H9 (cell line): ENCODE data around the gene SF3A1. TPM values are rescaled to one million over a fixed set of nuclear protein-coding genes. Genes with fewer than 3 reads are reported as not detected.

Source experiments
- DNase-seq: peaks from one replicate; pipeline ENCODE4 v3.0.0-alpha.2; 2017
- H2AFZ ChIP-seq: one replicate; pipeline ENCODE4 v1.6.1; 2013; ENCODE audit warnings: mild to moderate bottlenecking, low read length, control low read depth, moderate library complexity
- H2AK5ac ChIP-seq: 2 replicates; pipeline ENCODE4 v1.6.1; 2013; ENCODE audit warnings: low read length, control low read depth, mixed read lengths; ENCODE audit not compliant: insufficient read length
- H2BK120ac ChIP-seq: one replicate; pipeline ENCODE4 v1.6.1; 2013; ENCODE audit warnings: low read depth, mild to moderate bottlenecking, low read length, control low read depth, inconsistent platforms; ENCODE audit not compliant: poor library complexity, severe bottlenecking
- H2BK12ac ChIP-seq: 2 replicates; pipeline ENCODE4 v1.6.1; 2013; ENCODE audit warnings: low read length, control low read depth, mixed read lengths, low read depth; ENCODE audit not compliant: insufficient read length
- H2BK15ac ChIP-seq: 2 replicates; pipeline ENCODE4 v1.6.1; 2013; ENCODE audit warnings: low read depth, low read length, control low read depth
- H2BK20ac ChIP-seq: one replicate; pipeline ENCODE4 v1.6.1; 2013; ENCODE audit warnings: low read depth, mild to moderate bottlenecking, low read length, control low read depth, inconsistent platforms; ENCODE audit not compliant: poor library complexity, severe bottlenecking
- H2BK5ac ChIP-seq: 2 replicates; pipeline ENCODE4 v1.6.1; 2013; ENCODE audit warnings: low read length, control low read depth, mixed read lengths; ENCODE audit not compliant: insufficient read length
- H3K14ac ChIP-seq: 2 replicates; pipeline ENCODE4 v1.6.1; 2013; ENCODE audit warnings: low read length, control low read depth; ENCODE audit not compliant: insufficient read depth
- H3K18ac ChIP-seq: 2 replicates; pipeline ENCODE4 v1.6.1; 2013; ENCODE audit warnings: low read depth, mild to moderate bottlenecking, mixed read lengths, low read length, control low read depth; ENCODE audit not compliant: insufficient read length
- H3K23ac ChIP-seq: 2 replicates; pipeline ENCODE4 v1.6.1; 2013; ENCODE audit warnings: low read length, control low read depth, mixed read lengths, low read depth; ENCODE audit not compliant: insufficient read length
- H3K23me2 ChIP-seq: 2 replicates; pipeline ENCODE4 v1.6.1; 2013; ENCODE audit warnings: low read depth, mild to moderate bottlenecking, mixed read lengths, low read length, control low read depth; ENCODE audit not compliant: insufficient read length, poor library complexity, severe bottlenecking
- H3K27ac ChIP-seq: 2 replicates; pipeline ENCODE4 v1.5.1; 2013; ENCODE audit warnings: low read length, control low read depth, mixed read lengths, low read depth; ENCODE audit not compliant: insufficient read length
- H3K27me3 ChIP-seq: 2 replicates; pipeline ENCODE4 v1.6.1; 2013; ENCODE audit warnings: low read length, control low read depth, inconsistent platforms; ENCODE audit not compliant: insufficient read depth
- H3K4ac ChIP-seq: 2 replicates; pipeline ENCODE4 v1.6.1; 2013; ENCODE audit warnings: low read depth, mild to moderate bottlenecking, control low read depth, inconsistent platforms, low read length, moderate library complexity
- H3K4me1 ChIP-seq: 2 replicates; pipeline ENCODE4 v1.6.1; 2013; ENCODE audit warnings: low read length, control low read depth, inconsistent platforms; ENCODE audit not compliant: insufficient read depth
- H3K4me2 ChIP-seq: 2 replicates; pipeline ENCODE4 v1.6.1; 2013; ENCODE audit warnings: low read length, control low read depth, mixed read lengths; ENCODE audit not compliant: insufficient read length, insufficient read depth
- H3K56ac ChIP-seq: 2 replicates; pipeline ENCODE4 v1.6.1; 2013; ENCODE audit warnings: low read depth, mild to moderate bottlenecking, mixed read lengths, low read length, control low read depth; ENCODE audit not compliant: insufficient read length
- H3K79me1 ChIP-seq: 2 replicates; pipeline ENCODE4 v1.6.1; 2013; ENCODE audit warnings: low read depth, mild to moderate bottlenecking, moderate library complexity, low read length, control low read depth, inconsistent platforms; ENCODE audit not compliant: insufficient read depth, poor library complexity, severe bottlenecking
- H3K79me2 ChIP-seq: 2 replicates; pipeline ENCODE4 v1.6.1; 2013; ENCODE audit warnings: low read length, control low read depth, inconsistent platforms; ENCODE audit not compliant: insufficient read depth
- H3K9ac ChIP-seq: 2 replicates; pipeline ENCODE4 v1.6.1; 2013; ENCODE audit warnings: low read length, control low read depth, mixed read lengths; ENCODE audit not compliant: insufficient read length; ENCODE audit errors: extremely low read depth
- H3K9me3 ChIP-seq: one replicate; pipeline ENCODE4 v1.6.1; 2013; ENCODE audit warnings: low read depth, low read length, inconsistent platforms; ENCODE audit not compliant: control insufficient read depth
- H3T11ph ChIP-seq: one replicate; pipeline ENCODE4 v1.6.1; 2013; ENCODE audit warnings: mild to moderate bottlenecking, low read length, control low read depth, inconsistent platforms
- H4K20me1 ChIP-seq: one replicate; pipeline ENCODE4 v1.6.1; 2013; ENCODE audit not compliant: control insufficient read depth, insufficient read length, insufficient read depth
- H4K5ac ChIP-seq: 2 replicates; pipeline ENCODE4 v1.6.1; 2013; ENCODE audit warnings: low read depth, mild to moderate bottlenecking, mixed read lengths, low read length, control low read depth; ENCODE audit not compliant: insufficient read length
- H4K8ac ChIP-seq: replicated peaks from 2 replicates; pipeline ENCODE4 v1.6.1; 2013; ENCODE audit warnings: low read length, control low read depth, mixed read lengths, low read depth; ENCODE audit not compliant: insufficient read length
- H4K91ac ChIP-seq: 2 replicates; pipeline ENCODE4 v1.6.1; 2013; ENCODE audit warnings: low read depth, mild to moderate bottlenecking, moderate library complexity, mixed read lengths, low read length, control low read depth; ENCODE audit not compliant: insufficient read length
- H3K27ac Mint-ChIP-seq, 3 experiments: 2 replicates in 2 of 3; 3 replicates in 1 of 3; pipeline ENCODE4 v1.8.0; 2020 to 2021; ENCODE audit warnings: mixed read lengths in 3 of 3, mild to moderate bottlenecking in 1 of 3, moderate library complexity in 1 of 3
- H3K27me3 Mint-ChIP-seq: 2 replicates; pipeline ENCODE4 v1.8.0; 2021; ENCODE audit warnings: low read depth, mild to moderate bottlenecking, moderate library complexity, mixed read lengths
- H3K36me3 Mint-ChIP-seq, 3 experiments: 2 replicates in 2 of 3; 3 replicates in 1 of 3; pipeline ENCODE4 v1.8.0; 2020 to 2021; ENCODE audit warnings: low read depth in 3 of 3, mixed read lengths in 3 of 3; ENCODE audit not compliant: insufficient read depth in 1 of 3
- H3K4me1 Mint-ChIP-seq, 2 experiments: 2 replicates each; pipeline ENCODE4 v1.8.0; 2020; ENCODE audit warnings: mixed read lengths in 2 of 2
- H3K4me3 Mint-ChIP-seq, 2 experiments: 2 replicates in 1 of 2; 3 replicates in 1 of 2; pipeline ENCODE4 v1.8.0; 2020 to 2021; ENCODE audit warnings: mild to moderate bottlenecking in 2 of 2, mixed read lengths in 2 of 2, moderate library complexity in 1 of 2
- H3K9me3 Mint-ChIP-seq, 2 experiments: 2 replicates in 1 of 2; 3 replicates in 1 of 2; pipeline ENCODE4 v1.8.0; 2020; ENCODE audit warnings: mild to moderate bottlenecking in 2 of 2, mixed read lengths in 2 of 2, moderate library complexity in 1 of 2
- WGBS: extraction: QIAGEN DNeasy Blood & Tissue Kit; methylation state at CpG from one replicate; pipeline ENCODE4 v1.1.7; 2013; ENCODE audit warnings: missing lambda C conversion rate, low lambda C conversion rate, mixed read lengths; ENCODE audit not compliant: insufficient read length; ENCODE audit errors: extremely low coverage; 5-methylcytosine and 5-hydroxymethylcytosine counted together
- total RNA-seq: library from RNA; stranded (reverse); gene quantifications from 2 replicates; pipeline ENCODE4 v1.2.1, GENCODE V29; 2021
- TF ChIP-seq, protein P1 (sequence below): fragments of 200-600 bp; sonication (generic); conservative IDR thresholded peaks from 3 replicates; pipeline ENCODE4 v1.8.0; 2021; ENCODE audit warnings: antibody characterized with exemption, mild to moderate bottlenecking

SF3A1 gene
- total RNA-seq, 1 experiment from 2014 or later: 225 TPM

DNA sequence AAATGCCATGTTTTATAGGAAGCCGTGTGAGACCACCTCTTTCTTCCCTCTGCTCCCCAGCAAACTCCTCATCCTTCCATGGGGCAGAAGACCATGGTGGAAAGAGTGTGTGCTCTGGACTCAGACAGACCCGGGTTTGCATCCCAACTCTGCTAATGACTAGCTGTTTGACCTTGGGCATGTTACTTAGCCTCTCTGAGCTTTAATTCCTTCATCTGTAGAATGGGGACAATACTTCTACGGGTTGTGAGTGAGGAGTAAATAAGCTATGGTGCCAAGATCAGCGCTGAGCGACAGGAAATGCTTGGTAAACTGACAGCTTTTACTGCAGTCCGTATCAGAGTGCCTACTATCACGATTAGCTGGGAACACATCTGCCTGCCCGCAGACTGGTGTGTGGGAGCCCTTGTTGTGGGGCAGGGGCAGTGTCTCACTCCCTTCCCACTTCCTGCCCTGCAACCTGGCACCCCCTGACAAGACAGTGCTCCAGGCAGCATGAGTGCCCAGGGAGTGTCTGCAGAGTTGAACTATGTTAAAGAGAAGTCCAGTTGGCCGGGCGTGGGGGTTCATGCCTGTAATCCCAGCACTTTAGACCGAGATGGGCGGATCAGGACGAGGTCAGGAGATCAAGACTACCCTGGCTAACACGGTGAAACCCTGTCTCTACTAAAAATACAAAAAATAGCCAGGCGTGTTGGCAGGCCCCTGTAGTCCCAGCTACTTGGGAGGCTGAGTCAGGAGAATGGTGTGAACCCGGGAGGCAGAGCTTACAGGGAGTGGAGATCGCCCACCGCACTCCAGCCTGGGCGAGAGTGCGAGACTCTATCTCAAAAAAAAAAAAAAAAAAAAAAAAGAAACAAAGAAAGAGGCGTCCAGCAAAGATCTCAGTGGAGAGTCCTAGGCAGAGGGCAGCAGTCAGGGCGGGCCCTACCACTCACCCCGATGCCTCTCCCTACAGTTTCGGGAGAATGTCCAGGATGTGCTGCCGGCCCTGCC is 42.3 kb upstream of the SF3A1 start:
- H4K91ac ChIP-seq: no peak overlapping the region
- no peak overlapping the region for H3K4me2 ChIP-seq
- Mint-ChIP-seq H3K36me3 (peaks cover 0 to 7% (median 3%) of the 10 kb centered on the region in 3 experiments; a peak in 3 of 7 replicates), H3K27ac (no peak overlapping the region), H3K9me3 (no peaks in the 10 kb centered on the region; a peak in 1 of 5 replicates), H3K4me1 (peaks cover 29 to 33% of the 10 kb centered on the region in 2 experiments), H3K4me3 (peak overlapping the region; percentile 29 to 88; a peak in 2 of 5 replicates), H3K27me3 (peaks cover 43% of the 10 kb centered on the region)
- H2BK120ac ChIP-seq: no peak overlapping the region
- peaks cover 4% of the 10 kb centered on the region; the same call in 1 of the 2 replicates for H3K27me3 ChIP-seq
- no peak for DNase-seq
- H2BK20ac ChIP-seq: no peak overlapping the region
- H3K27ac ChIP-seq: no peak overlapping the region
- no peak overlapping the region for H2BK12ac ChIP-seq
- no peak overlapping the region for H2BK15ac ChIP-seq
- peaks cover 6% of the 10 kb centered on the region; the same call in 1 of the 2 replicates for H3K4me1 ChIP-seq
- H3K56ac ChIP-seq: no peak overlapping the region
- no peaks in the 10 kb centered on the region for H4K20me1 ChIP-seq
- TF ChIP-seq, protein P1, sequence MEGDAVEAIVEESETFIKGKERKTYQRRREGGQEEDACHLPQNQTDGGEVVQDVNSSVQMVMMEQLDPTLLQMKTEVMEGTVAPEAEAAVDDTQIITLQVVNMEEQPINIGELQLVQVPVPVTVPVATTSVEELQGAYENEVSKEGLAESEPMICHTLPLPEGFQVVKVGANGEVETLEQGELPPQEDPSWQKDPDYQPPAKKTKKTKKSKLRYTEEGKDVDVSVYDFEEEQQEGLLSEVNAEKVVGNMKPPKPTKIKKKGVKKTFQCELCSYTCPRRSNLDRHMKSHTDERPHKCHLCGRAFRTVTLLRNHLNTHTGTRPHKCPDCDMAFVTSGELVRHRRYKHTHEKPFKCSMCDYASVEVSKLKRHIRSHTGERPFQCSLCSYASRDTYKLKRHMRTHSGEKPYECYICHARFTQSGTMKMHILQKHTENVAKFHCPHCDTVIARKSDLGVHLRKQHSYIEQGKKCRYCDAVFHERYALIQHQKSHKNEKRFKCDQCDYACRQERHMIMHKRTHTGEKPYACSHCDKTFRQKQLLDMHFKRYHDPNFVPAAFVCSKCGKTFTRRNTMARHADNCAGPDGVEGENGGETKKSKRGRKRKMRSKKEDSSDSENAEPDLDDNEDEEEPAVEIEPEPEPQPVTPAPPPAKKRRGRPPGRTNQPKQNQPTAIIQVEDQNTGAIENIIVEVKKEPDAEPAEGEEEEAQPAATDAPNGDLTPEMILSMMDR: no peak
- H2AFZ ChIP-seq: no peak overlapping the region
- no peak overlapping the region for H3K23ac ChIP-seq
- H2BK5ac ChIP-seq: no peak overlapping the region
- no peaks in the 10 kb centered on the region for H3K79me1 ChIP-seq
- peaks cover 7% of the 10 kb centered on the region for H3K23me2 ChIP-seq
- no peak overlapping the region for H2AK5ac ChIP-seq
- H4K5ac ChIP-seq: no peak overlapping the region
- no peak overlapping the region for H3T11ph ChIP-seq
- H3K18ac ChIP-seq: no peak overlapping the region
- no peaks in the 10 kb centered on the region for H3K9me3 ChIP-seq
- no peak overlapping the region for H4K8ac ChIP-seq
- WGBS: no CpG with 5 or more reads among the region's 25 CpGs
- H3K4ac ChIP-seq: no peak overlapping the region
- no peak overlapping the region for H3K9ac ChIP-seq
- no peaks in the 10 kb centered on the region for H3K79me2 ChIP-seq
- H3K14ac ChIP-seq: no peak overlapping the region; the same call in 1 of the 2 replicates
